Measurements from ENCODE around the gene CLEC7A.

CLEC7A gene

GRCh38 chr12:10082117-10082874 is 47.7 kb downstream of the CLEC7A start:
- no peak overlapping the region for H3K4me3 ChIP-seq (ENCODE audit: low read depth, low read length)
- TF ChIP-seq CTCF (IDR thresholded peaks at IDR 0.05; ENCODE audit: low read depth, low read length), result no peak

GRCh38 chr12:10075451-10075850 is 54.5 kb downstream of the CLEC7A start:
- TF ChIP-seq CTCF (IDR thresholded peaks at IDR 0.05; ENCODE audit: low read depth, low read length), result no peak
- H3K4me3 ChIP-seq (ENCODE audit: low read depth, low read length), result no peak overlapping the region

- TF ChIP-seq CTCF (IDR thresholded peaks at IDR 0.05; ENCODE audit: low read depth, low read length), result no peak
Observed at GRCh38 chr12:10073261-10073660, 56.7 kb downstream of the CLEC7A start.

GRCh38 chr12:10072131-10072530 is 57.9 kb downstream of the CLEC7A start:
- H3K4me3 ChIP-seq (ENCODE audit: low read depth, low read length), result no peak overlapping the region
- TF ChIP-seq CTCF (IDR thresholded peaks at IDR 0.05; ENCODE audit: low read depth, low read length), result no peak

More at GRCh38 chr12:10073261-10073660, 56.7 kb downstream of the CLEC7A start:
- H3K4me3 ChIP-seq (ENCODE audit: low read depth, low read length), result no peak overlapping the region

GRCh38 chr12:10070380-10070779 is 59.6 kb downstream of the CLEC7A start:
- TF ChIP-seq CTCF (IDR thresholded peaks at IDR 0.05; ENCODE audit: low read depth, low read length), result no peak

GRCh38 chr12:10069976-10070375 is 60.0 kb downstream of the CLEC7A start:
- TF ChIP-seq CTCF (IDR thresholded peaks at IDR 0.05; ENCODE audit: low read depth, low read length), result no peak

More at GRCh38 chr12:10070380-10070779, 59.6 kb downstream of the CLEC7A start:
- no peak overlapping the region for H3K4me3 ChIP-seq (ENCODE audit: low read depth, low read length)

GRCh38 chr12:10069099-10069498 is 60.9 kb downstream of the CLEC7A start:
- H3K4me3 ChIP-seq (ENCODE audit: low read depth, low read length), result no peak overlapping the region
- no peak for TF ChIP-seq CTCF (IDR thresholded peaks at IDR 0.05; ENCODE audit: low read depth, low read length)

More at GRCh38 chr12:10069976-10070375, 60.0 kb downstream of the CLEC7A start:
- no peak overlapping the region for H3K4me3 ChIP-seq (ENCODE audit: low read depth, low read length)

Measured in WI38 (cell line).